ENCODE measurements around the gene DOC2A.

The DOC2A gene

DNA sequence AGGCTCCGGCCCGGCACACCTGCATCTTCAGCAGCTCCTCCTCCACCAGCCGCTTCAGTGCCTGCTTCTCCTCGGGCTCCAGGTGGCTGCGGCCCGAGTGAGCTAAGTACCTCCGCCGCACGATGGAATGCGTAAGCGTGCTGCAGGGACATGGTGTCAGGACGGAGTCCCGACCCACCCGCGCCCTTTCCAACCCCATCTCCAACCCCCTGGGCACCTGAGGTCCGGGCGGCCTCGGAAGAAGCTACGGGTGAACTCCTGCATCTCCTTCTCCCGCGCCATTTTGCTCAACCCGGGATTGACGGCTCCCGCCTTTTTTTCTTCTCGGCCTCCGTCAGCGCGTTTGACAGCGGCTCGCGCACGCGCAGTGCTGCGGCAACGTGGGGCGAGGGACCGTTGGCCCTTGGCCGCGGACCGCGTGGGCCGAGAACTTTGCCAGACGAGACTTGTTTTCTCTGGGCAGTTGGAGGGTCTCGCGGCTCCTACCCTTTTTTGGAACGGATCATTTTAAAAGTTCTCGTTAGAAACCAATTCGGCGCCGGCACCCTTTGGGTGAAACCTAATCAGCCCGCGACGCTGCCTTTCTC, 15.4 kb downstream of the DOC2A start, which contains the start of gene HIRIP3 (continued):
- TF ChIP-seq EGR2 (tag by site-specific recombination; IDR thresholded peaks at IDR 0.05; ENCODE audit: low read depth) (no peak; the same call in 1 of the 2 replicates), ZNF157 (tag by site-specific recombination; IDR thresholded peaks at IDR 0.05) (0 out of 2 replicates have a peak, but pooled peaks have one; percentile 33), ZNF660 (tag by site-specific recombination; IDR thresholded peaks at IDR 0.05) (no peak), ZNF2 (tag by site-specific recombination; IDR thresholded peaks at IDR 0.05) (peak; percentile 96), ZNF510 (tag by site-specific recombination; IDR thresholded peaks at IDR 0.05; ENCODE audit: insufficient replicate concordance) (no peak), ZNF670 (tag by site-specific recombination; IDR thresholded peaks at IDR 0.05; ENCODE audit: low read depth) (no peak), FEZF1 (tag by site-specific recombination; IDR thresholded peaks at IDR 0.05) (0 out of 2 replicates have a peak, but pooled peaks have one; percentile 9), ZNF707 (tag by site-specific recombination; IDR thresholded peaks at IDR 0.05) (no peak), ZNF302 (tag by site-specific recombination; IDR thresholded peaks at IDR 0.05; ENCODE audit: low read depth) (no peak), ZBTB21 (tag by site-specific recombination; IDR thresholded peaks at IDR 0.05) (peak; percentile 13; the same call in 1 of the 2 replicates), PRDM1 (tag by site-specific recombination; IDR thresholded peaks at IDR 0.05) (no peak), ZFP37 (tag by site-specific recombination; IDR thresholded peaks at IDR 0.05) (peak; percentile 18; the same call in 1 of the 2 replicates), ZNF785 (tag by site-specific recombination; IDR thresholded peaks at IDR 0.05) (no peak)
- TF ChIP-seq, protein P1, sequence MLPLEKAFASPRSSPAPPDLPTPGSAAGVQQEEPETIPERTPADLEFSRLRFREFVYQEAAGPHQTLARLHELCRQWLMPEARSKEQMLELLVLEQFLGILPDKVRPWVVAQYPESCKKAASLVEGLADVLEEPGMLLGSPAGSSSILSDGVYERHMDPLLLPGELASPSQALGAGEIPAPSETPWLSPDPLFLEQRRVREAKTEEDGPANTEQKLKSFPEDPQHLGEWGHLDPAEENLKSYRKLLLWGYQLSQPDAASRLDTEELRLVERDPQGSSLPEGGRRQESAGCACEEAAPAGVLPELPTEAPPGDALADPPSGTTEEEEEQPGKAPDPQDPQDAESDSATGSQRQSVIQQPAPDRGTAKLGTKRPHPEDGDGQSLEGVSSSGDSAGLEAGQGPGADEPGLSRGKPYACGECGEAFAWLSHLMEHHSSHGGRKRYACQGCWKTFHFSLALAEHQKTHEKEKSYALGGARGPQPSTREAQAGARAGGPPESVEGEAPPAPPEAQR (tag by site-specific recombination; IDR thresholded peaks at IDR 0.05) = peak; percentile 61
- TF ChIP-seq, protein P2, sequence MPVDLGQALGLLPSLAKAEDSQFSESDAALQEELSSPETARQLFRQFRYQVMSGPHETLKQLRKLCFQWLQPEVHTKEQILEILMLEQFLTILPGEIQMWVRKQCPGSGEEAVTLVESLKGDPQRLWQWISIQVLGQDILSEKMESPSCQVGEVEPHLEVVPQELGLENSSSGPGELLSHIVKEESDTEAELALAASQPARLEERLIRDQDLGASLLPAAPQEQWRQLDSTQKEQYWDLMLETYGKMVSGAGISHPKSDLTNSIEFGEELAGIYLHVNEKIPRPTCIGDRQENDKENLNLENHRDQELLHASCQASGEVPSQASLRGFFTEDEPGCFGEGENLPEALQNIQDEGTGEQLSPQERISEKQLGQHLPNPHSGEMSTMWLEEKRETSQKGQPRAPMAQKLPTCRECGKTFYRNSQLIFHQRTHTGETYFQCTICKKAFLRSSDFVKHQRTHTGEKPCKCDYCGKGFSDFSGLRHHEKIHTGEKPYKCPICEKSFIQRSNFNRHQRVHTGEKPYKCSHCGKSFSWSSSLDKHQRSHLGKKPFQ (tag by site-specific recombination; IDR thresholded peaks at IDR 0.05) = peak; percentile 9; the same call in 1 of the 2 replicates
- TF ChIP-seq, protein P3, sequence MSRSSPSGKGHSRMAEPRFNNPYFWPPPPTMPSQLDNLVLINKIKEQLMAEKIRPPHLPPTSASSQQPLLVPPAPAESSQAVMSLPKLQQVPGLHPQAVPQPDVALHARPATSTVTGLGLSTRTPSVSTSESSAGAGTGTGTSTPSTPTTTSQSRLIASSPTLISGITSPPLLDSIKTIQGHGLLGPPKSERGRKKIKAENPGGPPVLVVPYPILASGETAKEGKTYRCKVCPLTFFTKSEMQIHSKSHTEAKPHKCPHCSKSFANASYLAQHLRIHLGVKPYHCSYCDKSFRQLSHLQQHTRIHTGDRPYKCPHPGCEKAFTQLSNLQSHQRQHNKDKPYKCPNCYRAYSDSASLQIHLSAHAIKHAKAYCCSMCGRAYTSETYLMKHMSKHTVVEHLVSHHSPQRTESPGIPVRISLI (tag by site-specific recombination; IDR thresholded peaks at IDR 0.05) = peak; percentile 99
- TF ChIP-seq, protein P4, sequence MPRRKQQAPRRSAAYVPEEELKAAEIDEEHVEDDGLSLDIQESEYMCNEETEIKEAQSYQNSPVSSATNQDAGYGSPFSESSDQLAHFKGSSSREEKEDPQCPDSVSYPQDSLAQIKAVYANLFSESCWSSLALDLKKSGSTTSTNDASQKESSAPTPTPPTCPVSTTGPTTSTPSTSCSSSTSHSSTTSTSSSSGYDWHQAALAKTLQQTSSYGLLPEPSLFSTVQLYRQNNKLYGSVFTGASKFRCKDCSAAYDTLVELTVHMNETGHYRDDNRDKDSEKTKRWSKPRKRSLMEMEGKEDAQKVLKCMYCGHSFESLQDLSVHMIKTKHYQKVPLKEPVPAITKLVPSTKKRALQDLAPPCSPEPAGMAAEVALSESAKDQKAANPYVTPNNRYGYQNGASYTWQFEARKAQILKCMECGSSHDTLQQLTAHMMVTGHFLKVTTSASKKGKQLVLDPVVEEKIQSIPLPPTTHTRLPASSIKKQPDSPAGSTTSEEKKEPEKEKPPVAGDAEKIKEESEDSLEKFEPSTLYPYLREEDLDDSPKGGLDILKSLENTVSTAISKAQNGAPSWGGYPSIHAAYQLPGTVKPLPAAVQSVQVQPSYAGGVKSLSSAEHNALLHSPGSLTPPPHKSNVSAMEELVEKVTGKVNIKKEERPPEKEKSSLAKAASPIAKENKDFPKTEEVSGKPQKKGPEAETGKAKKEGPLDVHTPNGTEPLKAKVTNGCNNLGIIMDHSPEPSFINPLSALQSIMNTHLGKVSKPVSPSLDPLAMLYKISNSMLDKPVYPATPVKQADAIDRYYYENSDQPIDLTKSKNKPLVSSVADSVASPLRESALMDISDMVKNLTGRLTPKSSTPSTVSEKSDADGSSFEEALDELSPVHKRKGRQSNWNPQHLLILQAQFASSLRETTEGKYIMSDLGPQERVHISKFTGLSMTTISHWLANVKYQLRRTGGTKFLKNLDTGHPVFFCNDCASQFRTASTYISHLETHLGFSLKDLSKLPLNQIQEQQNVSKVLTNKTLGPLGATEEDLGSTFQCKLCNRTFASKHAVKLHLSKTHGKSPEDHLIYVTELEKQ (tag by site-specific recombination; IDR thresholded peaks at IDR 0.05; ENCODE audit: borderline replicate concordance) = peak; percentile 86
- TF ChIP-seq, protein P5, sequence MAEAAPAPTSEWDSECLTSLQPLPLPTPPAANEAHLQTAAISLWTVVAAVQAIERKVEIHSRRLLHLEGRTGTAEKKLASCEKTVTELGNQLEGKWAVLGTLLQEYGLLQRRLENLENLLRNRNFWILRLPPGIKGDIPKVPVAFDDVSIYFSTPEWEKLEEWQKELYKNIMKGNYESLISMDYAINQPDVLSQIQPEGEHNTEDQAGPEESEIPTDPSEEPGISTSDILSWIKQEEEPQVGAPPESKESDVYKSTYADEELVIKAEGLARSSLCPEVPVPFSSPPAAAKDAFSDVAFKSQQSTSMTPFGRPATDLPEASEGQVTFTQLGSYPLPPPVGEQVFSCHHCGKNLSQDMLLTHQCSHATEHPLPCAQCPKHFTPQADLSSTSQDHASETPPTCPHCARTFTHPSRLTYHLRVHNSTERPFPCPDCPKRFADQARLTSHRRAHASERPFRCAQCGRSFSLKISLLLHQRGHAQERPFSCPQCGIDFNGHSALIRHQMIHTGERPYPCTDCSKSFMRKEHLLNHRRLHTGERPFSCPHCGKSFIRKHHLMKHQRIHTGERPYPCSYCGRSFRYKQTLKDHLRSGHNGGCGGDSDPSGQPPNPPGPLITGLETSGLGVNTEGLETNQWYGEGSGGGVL (tag by site-specific recombination; IDR thresholded peaks at IDR 0.05) = peak; percentile 66
- TF ChIP-seq, protein P6, sequence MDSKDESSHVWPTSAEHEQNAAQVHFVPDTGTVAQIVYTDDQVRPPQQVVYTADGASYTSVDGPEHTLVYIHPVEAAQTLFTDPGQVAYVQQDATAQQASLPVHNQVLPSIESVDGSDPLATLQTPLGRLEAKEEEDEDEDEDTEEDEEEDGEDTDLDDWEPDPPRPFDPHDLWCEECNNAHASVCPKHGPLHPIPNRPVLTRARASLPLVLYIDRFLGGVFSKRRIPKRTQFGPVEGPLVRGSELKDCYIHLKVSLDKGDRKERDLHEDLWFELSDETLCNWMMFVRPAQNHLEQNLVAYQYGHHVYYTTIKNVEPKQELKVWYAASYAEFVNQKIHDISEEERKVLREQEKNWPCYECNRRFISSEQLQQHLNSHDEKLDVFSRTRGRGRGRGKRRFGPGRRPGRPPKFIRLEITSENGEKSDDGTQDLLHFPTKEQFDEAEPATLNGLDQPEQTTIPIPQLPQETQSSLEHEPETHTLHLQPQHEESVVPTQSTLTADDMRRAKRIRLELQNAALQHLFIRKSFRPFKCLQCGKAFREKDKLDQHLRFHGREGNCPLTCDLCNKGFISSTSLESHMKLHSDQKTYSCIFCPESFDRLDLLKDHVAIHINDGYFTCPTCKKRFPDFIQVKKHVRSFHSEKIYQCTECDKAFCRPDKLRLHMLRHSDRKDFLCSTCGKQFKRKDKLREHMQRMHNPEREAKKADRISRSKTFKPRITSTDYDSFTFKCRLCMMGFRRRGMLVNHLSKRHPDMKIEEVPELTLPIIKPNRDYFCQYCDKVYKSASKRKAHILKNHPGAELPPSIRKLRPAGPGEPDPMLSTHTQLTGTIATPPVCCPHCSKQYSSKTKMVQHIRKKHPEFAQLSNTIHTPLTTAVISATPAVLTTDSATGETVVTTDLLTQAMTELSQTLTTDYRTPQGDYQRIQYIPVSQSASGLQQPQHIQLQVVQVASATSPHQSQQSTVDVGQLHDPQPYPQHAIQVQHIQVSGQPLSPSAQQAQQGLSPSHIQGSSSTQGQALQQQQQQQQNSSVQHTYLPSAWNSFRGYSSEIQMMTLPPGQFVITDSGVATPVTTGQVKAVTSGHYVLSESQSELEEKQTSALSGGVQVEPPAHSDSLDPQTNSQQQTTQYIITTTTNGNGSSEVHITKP (tag by site-specific recombination; IDR thresholded peaks at IDR 0.05) = peak; percentile 56; the same call in 1 of the 2 replicates
- TF ChIP-seq, protein P7, sequence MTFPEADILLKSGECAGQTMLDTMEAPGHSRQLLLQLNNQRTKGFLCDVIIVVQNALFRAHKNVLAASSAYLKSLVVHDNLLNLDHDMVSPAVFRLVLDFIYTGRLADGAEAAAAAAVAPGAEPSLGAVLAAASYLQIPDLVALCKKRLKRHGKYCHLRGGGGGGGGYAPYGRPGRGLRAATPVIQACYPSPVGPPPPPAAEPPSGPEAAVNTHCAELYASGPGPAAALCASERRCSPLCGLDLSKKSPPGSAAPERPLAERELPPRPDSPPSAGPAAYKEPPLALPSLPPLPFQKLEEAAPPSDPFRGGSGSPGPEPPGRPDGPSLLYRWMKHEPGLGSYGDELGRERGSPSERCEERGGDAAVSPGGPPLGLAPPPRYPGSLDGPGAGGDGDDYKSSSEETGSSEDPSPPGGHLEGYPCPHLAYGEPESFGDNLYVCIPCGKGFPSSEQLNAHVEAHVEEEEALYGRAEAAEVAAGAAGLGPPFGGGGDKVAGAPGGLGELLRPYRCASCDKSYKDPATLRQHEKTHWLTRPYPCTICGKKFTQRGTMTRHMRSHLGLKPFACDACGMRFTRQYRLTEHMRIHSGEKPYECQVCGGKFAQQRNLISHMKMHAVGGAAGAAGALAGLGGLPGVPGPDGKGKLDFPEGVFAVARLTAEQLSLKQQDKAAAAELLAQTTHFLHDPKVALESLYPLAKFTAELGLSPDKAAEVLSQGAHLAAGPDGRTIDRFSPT (tag by site-specific recombination; IDR thresholded peaks at IDR 0.05) = no peak
- TF ChIP-seq, protein P8, sequence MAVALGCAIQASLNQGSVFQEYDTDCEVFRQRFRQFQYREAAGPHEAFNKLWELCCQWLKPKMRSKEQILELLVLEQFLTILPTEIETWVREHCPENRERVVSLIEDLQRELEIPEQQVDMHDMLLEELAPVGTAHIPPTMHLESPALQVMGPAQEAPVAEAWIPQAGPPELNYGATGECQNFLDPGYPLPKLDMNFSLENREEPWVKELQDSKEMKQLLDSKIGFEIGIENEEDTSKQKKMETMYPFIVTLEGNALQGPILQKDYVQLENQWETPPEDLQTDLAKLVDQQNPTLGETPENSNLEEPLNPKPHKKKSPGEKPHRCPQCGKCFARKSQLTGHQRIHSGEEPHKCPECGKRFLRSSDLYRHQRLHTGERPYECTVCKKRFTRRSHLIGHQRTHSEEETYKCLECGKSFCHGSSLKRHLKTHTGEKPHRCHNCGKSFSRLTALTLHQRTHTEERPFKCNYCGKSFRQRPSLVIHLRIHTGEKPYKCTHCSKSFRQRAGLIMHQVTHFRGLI (tag by site-specific recombination; IDR thresholded peaks at IDR 0.05) = peak; percentile 22; the same call in 1 of the 2 replicates
